Right ventricle myocardium inferior (tissue), 1 donor: Measurements from ENCODE around the gene SLC35E4. TPM values are rescaled to one million over a fixed set of nuclear protein-coding genes. Genes with fewer than 3 reads are reported as not detected.
A peak's percentile ranks its signal among the peaks of the same experiment; 100 is the strongest.
"Not testable (repeated sequence)": the region's sequence is repeated elsewhere in the genome, so short reads cannot be mapped to it uniquely, and the experiment has no call there.

Experiments used
- ATAC-seq: fragments of 200-7000 bp; cut with Tn5 transposase; one replicate; pipeline ENCODE4 v1.9.1; 2020; ENCODE audit warnings: mild to moderate bottlenecking, moderate library complexity
- DNase-seq: peaks from one replicate; pipeline ENCODE4 v3.0.0; 2021; ENCODE audit errors: missing footprints
- intact Hi-C: fragments of 100-400 bp; cut with DNase I; formaldehyde crosslinking; loops from one replicate; pipeline ENCODE4 v1.11.0; 2022
- long read RNA-seq: library from polyadenylated mRNA; unstranded; transcript quantifications from one replicate; pipeline ENCODE4 v2.0.0, GENCODE V29; 2021
- total RNA-seq: library from RNA; stranded (reverse); fragmentation: NEBNext Ultra II Directional; extraction: Animal tissue kit (Norgen Biotek cat#: 25700); gene quantifications from one replicate; pipeline ENCODE4 v1.2.1, GENCODE V29; 2021
- donor health status: DM: no; HTN: yes; CAD: no; lungs with severe emphysema.

The SLC35E4 gene
- 5.0 TPM for total RNA-seq
- long read RNA-seq, transcript SLC35E4-201 (2 exons, 2,714 nt) = major isoform, 8 of 9 reads
- long read RNA-seq, partial matches to known transcripts = 0 of 9 reads
- long read RNA-seq, other reads (novel, unspliced or antisense) = 1 of 9 reads

GRCh38 chr22:30635273-30636225 is at the start of gene SLC35E4:
SLC35E4 (plus strand) TSS chr22:30635781; CDS start chr22:30636451, 670 bp downstream.
- DNase-seq = peak; percentile 97
- intact Hi-C loops = loop anchor here (1.0 to 2.0 kb wide), 3 partner anchors 29 to 43 kb away; partner anchors contain the start of genes DUSP18 and TCN2
- peak; percentile 97 for ATAC-seq

- no peak for DNase-seq
- ATAC-seq = no peak
- intact Hi-C loops = no loop called here
Observed at GRCh38 chr22:30586414-30586813, 49.2 kb upstream of the SLC35E4 start.

GRCh38 chr22:30591191-30591587 is 44.4 kb upstream of the SLC35E4 start:
- DNase-seq = no peak
- intact Hi-C loops = no loop called here
- ATAC-seq = no peak

GRCh38 chr22:30591588-30592359 is 43.8 kb upstream of the SLC35E4 start, which contains the start of gene PES1:
PES1 (minus strand) TSS chr22:30591910; CDS start chr22:30591833, 77 bp downstream.
- peak; percentile 96 for DNase-seq
- peak; percentile 100 for ATAC-seq
- intact Hi-C loops = loop anchor here (2.0 kb wide), 1 partner anchor 43 kb away; the partner anchor contains the start of gene SLC35E4

GRCh38 chr22:30592360-30592713 is 43.2 kb upstream of the SLC35E4 start:
- not testable (repeated sequence) for DNase-seq, ATAC-seq
- intact Hi-C loops = loop anchor here (2.0 kb wide), 1 partner anchor 42 kb away; the partner anchor contains the start of gene SLC35E4

- DNase-seq (no peak), ATAC-seq (no peak)
- intact Hi-C loops = no loop called here
Observed at GRCh38 chr22:30596199-30596598, 39.4 kb upstream of the SLC35E4 start.

- ATAC-seq = no peak
- peak; percentile 57 for DNase-seq
- intact Hi-C loops = no loop called here
Observed at GRCh38 chr22:30596886-30597285, 38.7 kb upstream of the SLC35E4 start.

- DNase-seq = no peak
- no peak for ATAC-seq
- intact Hi-C loops = no loop called here
Observed at GRCh38 chr22:30598986-30599385, 36.6 kb upstream of the SLC35E4 start.

- DNase-seq (no peak), ATAC-seq (no peak)
- intact Hi-C loops = no loop called here
Observed at GRCh38 chr22:30600921-30601320, 34.7 kb upstream of the SLC35E4 start.

GRCh38 chr22:30601464-30601863 is 34.1 kb upstream of the SLC35E4 start:
- DNase-seq = no peak
- no peak for ATAC-seq
- intact Hi-C loops = no loop called here

GRCh38 chr22:30602049-30602448 is 33.5 kb upstream of the SLC35E4 start:
- ATAC-seq = no peak
- no peak for DNase-seq
- intact Hi-C loops = no loop called here

GRCh38 chr22:30603801-30604200 is 31.8 kb upstream of the SLC35E4 start:
- ATAC-seq = no peak
- no peak for DNase-seq
- intact Hi-C loops = no loop called here

GRCh38 chr22:30604723-30605122 is 30.9 kb upstream of the SLC35E4 start:
- intact Hi-C loops = no loop called here
- ATAC-seq (no peak), DNase-seq (no peak)

- no peak for DNase-seq
- ATAC-seq = no peak
- intact Hi-C loops = loop anchor here (2.0 kb wide), 1 partner anchor 29 kb away; the partner anchor contains the start of gene SLC35E4
Observed at GRCh38 chr22:30605449-30606110, 30.0 kb upstream of the SLC35E4 start.

GRCh38 chr22:30606455-30607299 is 28.9 kb upstream of the SLC35E4 start, which contains the start of gene TCN2:
TCN2 (plus strand) TSS chr22:30607174; CDS start chr22:30607332, 158 bp downstream.
- DNase-seq (peak; percentile 84), ATAC-seq (peak; percentile 80)
- intact Hi-C loops = loop anchor here (2.0 kb wide), 1 partner anchor 28 kb away; the partner anchor contains the start of gene SLC35E4

GRCh38 chr22:30607300-30607930 is 28.2 kb upstream of the SLC35E4 start:
- ATAC-seq (no peak), DNase-seq (no peak)
- intact Hi-C loops = loop anchor here (2.0 kb wide), 1 partner anchor 27 kb away; the partner anchor contains the start of gene SLC35E4

- DNase-seq (no peak), ATAC-seq (no peak)
- intact Hi-C loops = loop anchor here (2.0 kb wide), 1 partner anchor 27 kb away; the partner anchor contains the start of gene SLC35E4
Observed at GRCh38 chr22:30607939-30608338, 27.6 kb upstream of the SLC35E4 start.
